Spleen (tissue), 7 donors: ENCODE results near the gene PIAS1.

Experiments
- POLR2A ChIP-seq, 3 donors: fragments of 450-650 bp; IDR thresholded peaks; one replicate each; pipeline ENCODE4 v1.5.1; 2017; ENCODE audit warnings: antibody characterized with exemption in 3 of 3, mild to moderate bottlenecking in 1 of 3
- TF ChIP-seq, protein P1 (sequence below), 11 experiments: fragments of 200-600 bp in 7 of 11; fragments of 450-650 bp in 4 of 11; sonication (generic) in 4 of 11; IDR thresholded peaks in 8 of 11; conservative IDR thresholded peaks in 3 of 11; 1 replicate in 7 of 11; 2 replicates in 4 of 11; pipeline versions ENCODE4 v1.4.0 to v1.8.0; 2016 to 2021; ENCODE audit warnings: antibody characterized with exemption in 11 of 11, inconsistent platforms in 4 of 11, mild to moderate bottlenecking in 1 of 11
- donor health status: DM: no; HTN: no; CAD: no; lungs with moderate emphysema.
- donor health status: DM: no; HTN: no; CAD: no.
- donor health status: DM: no; HTN: no; CAD: no.

DNA sequence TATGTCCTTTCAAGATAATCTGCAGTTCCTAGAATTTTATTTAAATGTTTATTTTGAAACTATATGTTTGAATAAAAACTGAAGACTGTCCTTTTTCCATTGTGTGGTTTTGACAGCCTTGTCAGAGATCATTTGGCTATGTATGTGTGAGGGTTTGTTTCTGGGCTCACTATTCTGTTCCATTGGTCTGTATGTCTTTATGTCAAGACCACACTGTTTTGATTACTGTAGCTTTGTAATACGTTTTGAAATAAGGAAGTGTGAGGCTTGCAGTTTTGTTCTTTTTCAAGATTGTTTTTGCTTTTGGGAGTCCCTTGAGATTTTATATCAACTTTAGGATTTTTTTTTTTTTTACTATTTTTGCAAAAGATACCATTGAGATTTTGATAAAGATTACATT, 42.0 kb downstream of the PIAS1 start:
- TF ChIP-seq, protein P1, sequence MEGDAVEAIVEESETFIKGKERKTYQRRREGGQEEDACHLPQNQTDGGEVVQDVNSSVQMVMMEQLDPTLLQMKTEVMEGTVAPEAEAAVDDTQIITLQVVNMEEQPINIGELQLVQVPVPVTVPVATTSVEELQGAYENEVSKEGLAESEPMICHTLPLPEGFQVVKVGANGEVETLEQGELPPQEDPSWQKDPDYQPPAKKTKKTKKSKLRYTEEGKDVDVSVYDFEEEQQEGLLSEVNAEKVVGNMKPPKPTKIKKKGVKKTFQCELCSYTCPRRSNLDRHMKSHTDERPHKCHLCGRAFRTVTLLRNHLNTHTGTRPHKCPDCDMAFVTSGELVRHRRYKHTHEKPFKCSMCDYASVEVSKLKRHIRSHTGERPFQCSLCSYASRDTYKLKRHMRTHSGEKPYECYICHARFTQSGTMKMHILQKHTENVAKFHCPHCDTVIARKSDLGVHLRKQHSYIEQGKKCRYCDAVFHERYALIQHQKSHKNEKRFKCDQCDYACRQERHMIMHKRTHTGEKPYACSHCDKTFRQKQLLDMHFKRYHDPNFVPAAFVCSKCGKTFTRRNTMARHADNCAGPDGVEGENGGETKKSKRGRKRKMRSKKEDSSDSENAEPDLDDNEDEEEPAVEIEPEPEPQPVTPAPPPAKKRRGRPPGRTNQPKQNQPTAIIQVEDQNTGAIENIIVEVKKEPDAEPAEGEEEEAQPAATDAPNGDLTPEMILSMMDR (IDR thresholded peaks at IDR 0.05 in 8 of 11, conservative IDR thresholded peaks at IDR 0.05 in 3 of 11) = no peak
- TF ChIP-seq POLR2A (IDR thresholded peaks at IDR 0.05) = no peak
